ENCODE results near the gene TRPC4AP.

DNA sequence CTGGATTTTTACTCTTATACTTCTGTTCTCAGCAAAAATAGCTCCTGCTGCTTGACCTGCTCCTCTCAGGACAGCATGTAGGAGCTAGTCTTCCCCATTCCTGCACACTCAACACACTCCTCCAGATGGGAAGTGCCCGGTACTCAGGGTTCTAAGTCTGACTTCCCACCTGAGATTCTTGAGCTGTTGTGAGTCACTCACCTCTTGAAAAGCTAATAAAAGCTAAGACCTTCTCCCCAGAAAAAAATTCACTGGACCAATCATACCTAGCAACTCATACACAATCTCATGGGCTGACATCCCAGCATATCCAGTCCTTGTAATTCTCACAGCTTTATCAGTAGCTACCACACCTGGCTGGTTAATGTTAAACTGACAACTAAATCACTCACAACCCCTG, 53.5 kb downstream of the TRPC4AP start:
- TF ChIP-seq, protein P1, sequence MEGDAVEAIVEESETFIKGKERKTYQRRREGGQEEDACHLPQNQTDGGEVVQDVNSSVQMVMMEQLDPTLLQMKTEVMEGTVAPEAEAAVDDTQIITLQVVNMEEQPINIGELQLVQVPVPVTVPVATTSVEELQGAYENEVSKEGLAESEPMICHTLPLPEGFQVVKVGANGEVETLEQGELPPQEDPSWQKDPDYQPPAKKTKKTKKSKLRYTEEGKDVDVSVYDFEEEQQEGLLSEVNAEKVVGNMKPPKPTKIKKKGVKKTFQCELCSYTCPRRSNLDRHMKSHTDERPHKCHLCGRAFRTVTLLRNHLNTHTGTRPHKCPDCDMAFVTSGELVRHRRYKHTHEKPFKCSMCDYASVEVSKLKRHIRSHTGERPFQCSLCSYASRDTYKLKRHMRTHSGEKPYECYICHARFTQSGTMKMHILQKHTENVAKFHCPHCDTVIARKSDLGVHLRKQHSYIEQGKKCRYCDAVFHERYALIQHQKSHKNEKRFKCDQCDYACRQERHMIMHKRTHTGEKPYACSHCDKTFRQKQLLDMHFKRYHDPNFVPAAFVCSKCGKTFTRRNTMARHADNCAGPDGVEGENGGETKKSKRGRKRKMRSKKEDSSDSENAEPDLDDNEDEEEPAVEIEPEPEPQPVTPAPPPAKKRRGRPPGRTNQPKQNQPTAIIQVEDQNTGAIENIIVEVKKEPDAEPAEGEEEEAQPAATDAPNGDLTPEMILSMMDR (IDR thresholded peaks at IDR 0.05), result no peak
- TF ChIP-seq EP300 (IDR thresholded peaks at IDR 0.05; ENCODE audit: low read depth), result no peak

Measured in transverse colon (tissue), 3 donors.